K562 (cell line): ENCODE data around the gene TNFSF13. TPM values are rescaled to one million over a fixed set of nuclear protein-coding genes. Genes with fewer than 3 reads are reported as not detected.

Experiments
- BACH1 ChIP-seq: fragments of 200-800 bp; sonication (Bioruptor generic); IDR thresholded peaks from 2 replicates; pipeline ENCODE4 v1.6.1; 2016; ENCODE audit warnings: missing genetic modification characterization, missing compliant biosample characterization
- C11orf30 ChIP-seq: fragments of 450-650 bp; IDR thresholded peaks from 2 replicates; pipeline ENCODE4 v1.6.1; 2016; ENCODE audit warnings: low read depth, mild to moderate bottlenecking
- CBX1 ChIP-seq: sonication (generic); IDR thresholded peaks from 2 replicates; pipeline ENCODE4 v1.6.1; 2016; ENCODE audit warnings: antibody characterized with exemption, low read depth, mild to moderate bottlenecking
- CBX3 ChIP-seq, 2 experiments: IDR thresholded peaks; 1 replicate in 1 of 2; 2 replicates in 1 of 2; pipeline ENCODE4 v1.6.1; 2012; ENCODE audit warnings: inconsistent platforms in 2 of 2, low read length in 2 of 2, borderline replicate concordance in 1 of 2, control low read depth in 1 of 2
- CCNT2 ChIP-seq: IDR thresholded peaks from 2 replicates; pipeline ENCODE4 v1.6.1; 2011; ENCODE audit warnings: borderline replicate concordance, low read depth, mild to moderate bottlenecking, moderate library complexity, mixed read lengths, low read length; ENCODE audit not compliant: insufficient read length; ENCODE audit errors: extremely low read depth
- CEBPG ChIP-seq, 3 experiments: fragments of 200-800 bp in 1 of 3; sonication (Bioruptor generic) in 1 of 3; sonication (generic) in 1 of 3; formaldehyde crosslinking in 1 of 3; IDR thresholded peaks in 2 of 3; conservative IDR thresholded peaks in 1 of 3; 2 replicates each; pipeline versions ENCODE4 v1.6.1 to v1.8.0; 2016 to 2022; ENCODE audit warnings: missing compliant biosample characterization in 2 of 3, missing genetic modification characterization in 2 of 3, mild to moderate bottlenecking in 1 of 3, missing genetic modification reagents in 1 of 3
- EHMT2 ChIP-seq: fragments of 450-650 bp; IDR thresholded peaks from 2 replicates; pipeline ENCODE4 v1.6.1; 2018; ENCODE audit warnings: antibody characterized with exemption
- ELF1 ChIP-seq: fragments of 200-800 bp; sonication (Bioruptor generic); IDR thresholded peaks from 2 replicates; pipeline ENCODE4 v1.6.1; 2016; ENCODE audit warnings: missing genetic modification characterization, missing compliant biosample characterization
- FOXJ3 ChIP-seq: sonication (generic); formaldehyde crosslinking; IDR thresholded peaks from 2 replicates; pipeline ENCODE4 v1.4.0; 2020; ENCODE audit warnings: mild to moderate bottlenecking, missing genetic modification reagents
- GTF2E2 ChIP-seq: fragments of 200-800 bp; sonication (Bioruptor generic); IDR thresholded peaks from 2 replicates; pipeline ENCODE4 v1.6.1; 2016; ENCODE audit warnings: missing genetic modification characterization, missing compliant biosample characterization
- JUN ChIP-seq, 2 experiments: sonication (generic) in 1 of 2; formaldehyde crosslinking in 1 of 2; IDR thresholded peaks; 2 replicates each; pipeline versions ENCODE4 v1.6.1 to v1.8.0; 2012 to 2022; ENCODE audit warnings: borderline replicate concordance in 2 of 2, mild to moderate bottlenecking in 2 of 2, improper control_type of control experiment in 1 of 2, low read depth in 1 of 2, low read length in 1 of 2, missing genetic modification reagents in 1 of 2
- KLF16 ChIP-seq: IDR thresholded peaks from 2 replicates; pipeline ENCODE4 v1.6.1; 2016; ENCODE audit warnings: antibody characterized with exemption
- MBD2 ChIP-seq: sonication (generic); IDR thresholded peaks from 2 replicates; pipeline ENCODE4 v1.6.1; 2016; ENCODE audit warnings: low read depth, borderline replicate concordance
- MIER1 ChIP-seq: fragments of 450-650 bp; IDR thresholded peaks from 2 replicates; pipeline ENCODE4 v1.6.1; 2016; ENCODE audit warnings: antibody characterized with exemption, mild to moderate bottlenecking, low read depth
- MXI1 ChIP-seq: IDR thresholded peaks from 2 replicates; pipeline ENCODE4 v1.6.1; 2011; ENCODE audit warnings: low read depth, mild to moderate bottlenecking, improper control_type of control experiment, low read length
- PHF21A ChIP-seq: fragments of 450-650 bp; IDR thresholded peaks from 2 replicates; pipeline ENCODE4 v1.6.1; 2017; ENCODE audit warnings: low read depth, borderline replicate concordance
- POLR2G ChIP-seq: fragments of 200-400 bp; formaldehyde crosslinking; IDR thresholded peaks from 2 replicates; pipeline ENCODE4 v1.6.1; 2017; ENCODE audit warnings: low read depth, mild to moderate bottlenecking, antibody characterized with exemption, low read length, moderate library complexity
- SMAD3 ChIP-seq: fragments of 450-650 bp; formaldehyde crosslinking; conservative IDR thresholded peaks from 2 replicates; pipeline ENCODE4 v1.4.0; 2020; ENCODE audit warnings: mild to moderate bottlenecking
- SMAD4 ChIP-seq: fragments of 250-450 bp; sonication (Bioruptor Pico); conservative IDR thresholded peaks from 2 replicates; pipeline ENCODE4 v1.8.0; 2021; ENCODE audit warnings: inconsistent platforms, mild to moderate bottlenecking, moderate library complexity
- SMARCA5 ChIP-seq: fragments of 450-650 bp; IDR thresholded peaks from 2 replicates; pipeline ENCODE4 v1.6.1; 2016
- TCF7L2 ChIP-seq: fragments of 150-350 bp; IDR thresholded peaks from 2 replicates; pipeline ENCODE4 v1.6.1; 2016; ENCODE audit warnings: low read depth, mild to moderate bottlenecking, low read length, moderate library complexity
- ZEB2 ChIP-seq: fragments of 450-650 bp; IDR thresholded peaks from 2 replicates; pipeline ENCODE4 v1.6.1; 2016
- ZNF384 ChIP-seq: IDR thresholded peaks from 2 replicates; pipeline ENCODE4 v1.6.1; 2012; ENCODE audit warnings: low read depth, low read length, improper control_type of control experiment
- ZNF551 ChIP-seq: fragments of 250-450 bp; sonication (Bioruptor Pico); IDR thresholded peaks from 2 replicates; pipeline ENCODE4 v1.5.0; 2021; ENCODE audit warnings: mild to moderate bottlenecking, moderate library complexity
- polyA plus RNA-seq, 8 experiments: library from polyadenylated mRNA; depleted of rRNA in 4 of 8; stranded (reverse) in 5 of 8; unstranded in 3 of 8; fragments of >200 nt; fragmentation: Nextera tagmentation in 2 of 8; fragmentation: Illumina TruSeq in 1 of 8; extraction: Ambion mirVana in 2 of 8; extraction: Trizol in 1 of 8; gene quantifications; 2 replicates each; pipeline versions ENCODE4 v1.2.1 to v1.2.3, GENCODE V29; 2011 to 2014; ENCODE audit warnings: inconsistent platforms in 1 of 8, missing spikeins in 1 of 8
- total RNA-seq, 7 experiments: library from RNA; depleted of rRNA in 6 of 7; stranded (reverse); fragments of >200 nt in 6 of 7; fragmentation: Illumina TruSeq in 2 of 7; extraction: Trizol in 2 of 7; gene quantifications; 2 replicates each; pipeline versions ENCODE4 v1.2.1 to v1.2.3, GENCODE V29; 2011 to 2021; ENCODE audit warnings: low replicate concordance in 1 of 7
- TF ChIP-seq, protein P1 (sequence below), 3 experiments: fragments of 200-800 bp in 1 of 3; fragments of 250-450 bp in 1 of 3; fragments of 450-650 bp in 1 of 3; sonication (Bioruptor Pico) in 1 of 3; sonication (Bioruptor generic) in 1 of 3; formaldehyde crosslinking in 1 of 3; IDR thresholded peaks; 2 replicates each; pipeline versions ENCODE4 v1.6.1 to v1.8.0; 2016 to 2022; ENCODE audit warnings: mild to moderate bottlenecking in 2 of 3, missing genetic modification characterization in 2 of 3, missing compliant biosample characterization in 1 of 3, moderate library complexity in 1 of 3

The TNFSF13 gene
- total and polyA plus RNA-seq, 9 of the 15 experiments (the other 6 are each of a cell fraction or from before 2014, with no cell fraction given): 0.04 to 0.51 (median 0.19) TPM; not detected in 1

DNA sequence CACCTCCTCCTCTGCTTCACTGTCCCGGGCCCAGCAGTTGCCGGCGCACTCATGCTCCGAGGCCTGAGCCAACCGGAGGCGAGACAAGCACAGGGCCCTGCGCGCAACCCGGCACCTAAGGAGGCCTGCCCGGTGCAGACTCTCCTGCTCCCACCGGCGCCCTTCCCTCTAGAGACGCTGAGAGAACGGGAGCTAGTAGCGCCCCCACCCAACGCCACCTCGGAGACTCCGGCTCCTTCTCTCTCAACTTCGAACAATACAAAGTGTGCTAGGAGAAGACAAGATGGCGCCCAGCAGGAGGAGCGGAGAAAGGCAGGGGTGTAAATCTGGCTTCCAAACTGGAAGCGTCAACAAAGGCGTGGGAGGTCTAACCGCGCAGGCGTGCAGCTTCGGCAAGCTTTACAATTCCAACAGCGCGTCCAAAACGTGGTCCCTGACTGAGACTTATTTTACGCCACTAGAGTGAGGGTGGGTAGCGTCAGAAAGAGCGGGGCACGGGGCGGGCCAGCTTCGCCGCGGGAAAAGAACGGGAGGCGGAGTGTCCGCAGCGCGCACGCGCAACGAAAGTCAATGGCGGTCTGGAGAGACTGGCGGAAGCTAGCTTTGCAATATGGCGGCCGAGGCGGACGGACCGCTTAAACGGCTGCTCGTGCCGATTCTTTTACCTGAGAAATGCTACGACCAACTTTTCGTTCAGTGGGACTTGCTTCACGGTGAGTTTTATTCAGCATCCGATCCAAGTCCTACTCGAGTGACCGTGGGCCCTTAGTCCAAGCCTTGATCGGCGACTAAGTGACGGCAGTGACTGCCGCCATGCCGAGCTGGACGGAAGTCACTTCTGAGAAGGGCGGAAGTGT lies 24.9 kb downstream of the TNFSF13 start, which contains the start of gene MPDU1 (continued):
- TF ChIP-seq CCNT2 (peak; percentile 62), JUN (IDR thresholded peaks at IDR 0.05; ENCODE audit: borderline replicate concordance, low read depth, low read length) (peak; percentile 40; the same call in 1 of the 2 replicates), JUN (CRISPR knock-in tag; IDR thresholded peaks at IDR 0.05; ENCODE audit: borderline replicate concordance) (0 out of 2 replicates have a peak, but pooled peaks have one; percentile 5), CBX1 (0 out of 2 replicates have a peak, but pooled peaks have one; percentile 29), MBD2 (no peak), MXI1 (peak; percentile 99), KLF16 (peak; percentile 56; the same call in 1 of the 2 replicates), TCF7L2 (peak; percentile 52; the same call in 1 of the 2 replicates), SMARCA5 (no peak), CEBPG (CRISPR knock-in tag; IDR thresholded peaks at IDR 0.05) (peak; percentile 20; the same call in 1 of the 2 replicates), CEBPG (tag; conservative IDR thresholded peaks at IDR 0.05 in 1 of 2, IDR thresholded peaks at IDR 0.05 in 1 of 2) (no peak), ZNF551 (CRISPR knock-in tag) (no peak), BACH1 (peak; percentile 71; the same call in 1 of the 2 replicates), SMAD4 (CRISPR knock-in tag) (peak; percentile 40), ELF1 (tag) (peak; percentile 96), GTF2E2 (tag) (peak; percentile 98), C11orf30 (peak; percentile 93), POLR2G (peak; percentile 94), MIER1 (no peak), ZEB2 (no peak), EHMT2 (0 out of 2 replicates have a peak, but pooled peaks have one; percentile 33), CBX3 (IDR thresholded peaks at IDR 0.05; ENCODE audit: borderline replicate concordance in 1 of 2, low read length in 2 of 2) (peak in 1 of 2 experiments; percentile 44; a peak in 1 of 3 replicates), ZNF384 (no peak), PHF21A (0 out of 2 replicates have a peak, but pooled peaks have one; percentile 35), SMAD3 (0 out of 2 replicates have a peak, but pooled peaks have one; percentile 12), FOXJ3 (CRISPR knock-in tag) (no peak)
- TF ChIP-seq, protein P1, sequence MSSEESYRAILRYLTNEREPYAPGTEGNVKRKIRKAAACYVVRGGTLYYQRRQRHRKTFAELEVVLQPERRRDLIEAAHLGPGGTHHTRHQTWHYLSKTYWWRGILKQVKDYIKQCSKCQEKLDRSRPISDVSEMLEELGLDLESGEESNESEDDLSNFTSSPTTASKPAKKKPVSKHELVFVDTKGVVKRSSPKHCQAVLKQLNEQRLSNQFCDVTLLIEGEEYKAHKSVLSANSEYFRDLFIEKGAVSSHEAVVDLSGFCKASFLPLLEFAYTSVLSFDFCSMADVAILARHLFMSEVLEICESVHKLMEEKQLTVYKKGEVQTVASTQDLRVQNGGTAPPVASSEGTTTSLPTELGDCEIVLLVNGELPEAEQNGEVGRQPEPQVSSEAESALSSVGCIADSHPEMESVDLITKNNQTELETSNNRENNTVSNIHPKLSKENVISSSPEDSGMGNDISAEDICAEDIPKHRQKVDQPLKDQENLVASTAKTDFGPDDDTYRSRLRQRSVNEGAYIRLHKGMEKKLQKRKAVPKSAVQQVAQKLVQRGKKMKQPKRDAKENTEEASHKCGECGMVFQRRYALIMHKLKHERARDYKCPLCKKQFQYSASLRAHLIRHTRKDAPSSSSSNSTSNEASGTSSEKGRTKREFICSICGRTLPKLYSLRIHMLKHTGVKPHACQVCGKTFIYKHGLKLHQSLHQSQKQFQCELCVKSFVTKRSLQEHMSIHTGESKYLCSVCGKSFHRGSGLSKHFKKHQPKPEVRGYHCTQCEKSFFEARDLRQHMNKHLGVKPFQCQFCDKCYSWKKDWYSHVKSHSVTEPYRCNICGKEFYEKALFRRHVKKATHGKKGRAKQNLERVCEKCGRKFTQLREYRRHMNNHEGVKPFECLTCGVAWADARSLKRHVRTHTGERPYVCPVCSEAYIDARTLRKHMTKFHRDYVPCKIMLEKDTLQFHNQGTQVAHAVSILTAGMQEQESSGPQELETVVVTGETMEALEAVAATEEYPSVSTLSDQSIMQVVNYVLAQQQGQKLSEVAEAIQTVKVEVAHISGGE (CRISPR knock-in tag; IDR thresholded peaks at IDR 0.05): peak in 2 of 3 experiments; percentile 90 to 97; a peak in 5 of 6 replicates
